HG03103 (cell line): Measurements from ENCODE around the gene LILRB5.
"Not testable (repeated sequence)": the region's sequence is repeated elsewhere in the genome, so short reads cannot be mapped to it uniquely, and the experiment has no call there.

Experiments used
- ATAC-seq: cut with Tn5 transposase; IDR thresholded peaks from one replicate; pipeline ENCODE4 v1.9.1; 2021; ENCODE audit warnings: low read depth; ENCODE audit not compliant: unreplicated experiment

LILRB5 gene

DNA sequence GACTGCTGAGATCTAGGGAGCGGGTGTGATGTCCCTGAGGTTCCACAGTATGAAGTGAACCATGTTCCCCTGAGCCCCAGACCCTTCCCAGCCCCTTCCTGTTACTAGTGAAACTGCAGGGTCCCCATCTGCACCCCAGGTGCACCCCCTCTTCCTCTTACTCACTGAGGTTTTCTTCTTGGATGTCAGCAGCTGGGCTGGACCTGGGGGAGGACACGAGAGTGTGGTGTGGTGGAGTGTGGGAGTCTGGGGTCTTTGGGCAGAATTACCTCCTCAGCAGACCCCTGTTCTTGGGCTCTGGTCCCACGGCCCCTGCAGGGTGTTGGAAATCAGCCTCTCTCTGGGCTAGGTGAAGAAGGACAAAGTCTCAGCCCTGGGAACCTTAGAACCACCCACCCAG, 11.1 kb downstream of the LILRB5 start:
- ATAC-seq = no peak

DNA sequence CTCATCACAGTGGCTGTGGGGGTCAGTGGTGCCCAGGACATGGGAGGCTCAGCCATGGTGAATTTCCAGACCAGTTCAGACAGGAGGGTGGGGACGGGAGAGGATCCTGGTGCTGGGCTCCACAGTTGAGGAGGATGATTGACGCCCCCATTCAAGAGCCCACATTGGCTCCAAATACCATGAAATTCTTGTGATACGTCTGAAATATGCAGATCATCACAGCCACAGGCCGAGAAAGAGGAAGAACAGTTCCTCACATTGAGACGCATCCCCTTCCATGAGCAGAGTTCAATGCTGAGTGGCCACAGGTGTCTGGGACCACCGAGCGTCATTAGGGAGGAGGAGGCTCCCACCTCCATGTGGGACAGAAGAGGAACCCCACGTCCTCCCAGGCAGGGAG, 13.3 kb downstream of the LILRB5 start:
- ATAC-seq = not testable (repeated sequence)

DNA sequence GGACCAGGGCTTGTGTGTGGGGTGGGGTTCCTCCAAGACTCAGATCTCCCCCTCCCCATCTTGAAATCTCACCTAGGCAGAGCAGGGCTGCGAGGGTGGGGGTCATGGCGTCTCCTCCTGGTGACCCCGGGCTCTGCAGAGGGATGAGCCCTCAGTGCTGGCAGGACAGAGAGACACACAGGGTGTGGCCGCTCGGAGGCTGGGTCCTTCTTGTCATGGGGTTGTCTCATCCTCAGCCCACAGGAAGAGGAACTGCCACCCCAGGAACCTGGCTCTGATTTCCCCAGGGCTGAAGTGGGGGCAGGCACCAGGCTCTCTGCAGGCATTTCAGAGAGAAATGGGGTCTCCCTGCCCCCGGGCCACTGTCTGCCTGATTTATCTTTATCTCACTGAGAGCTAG, 14.4 kb downstream of the LILRB5 start, which contains the start of gene LILRA6:
TSS of gene LILRA6 (minus strand) at position 145 of the 400 bp plus-strand sequence.
- not testable (repeated sequence) for ATAC-seq

DNA sequence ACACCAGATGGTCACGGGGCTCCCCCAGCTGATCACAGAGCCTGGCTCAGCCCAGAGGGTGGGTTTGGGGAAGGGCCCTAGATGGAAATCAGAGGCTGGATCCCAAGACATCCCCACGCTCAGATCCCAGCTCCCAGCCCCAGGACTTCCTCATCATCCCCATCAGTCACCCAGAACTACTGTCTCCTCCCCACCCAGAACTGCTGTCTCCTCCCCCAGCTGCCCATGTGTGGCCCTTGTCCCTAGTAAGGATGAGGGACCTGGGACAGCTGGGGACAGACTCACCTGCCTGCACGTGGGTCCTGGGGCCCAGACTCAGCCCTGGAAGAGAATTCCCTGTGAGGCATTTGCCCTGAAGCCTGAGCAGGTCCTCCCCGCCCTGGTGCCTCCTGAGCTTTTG, 14.8 kb downstream of the LILRB5 start:
- ATAC-seq = not testable (repeated sequence)

DNA sequence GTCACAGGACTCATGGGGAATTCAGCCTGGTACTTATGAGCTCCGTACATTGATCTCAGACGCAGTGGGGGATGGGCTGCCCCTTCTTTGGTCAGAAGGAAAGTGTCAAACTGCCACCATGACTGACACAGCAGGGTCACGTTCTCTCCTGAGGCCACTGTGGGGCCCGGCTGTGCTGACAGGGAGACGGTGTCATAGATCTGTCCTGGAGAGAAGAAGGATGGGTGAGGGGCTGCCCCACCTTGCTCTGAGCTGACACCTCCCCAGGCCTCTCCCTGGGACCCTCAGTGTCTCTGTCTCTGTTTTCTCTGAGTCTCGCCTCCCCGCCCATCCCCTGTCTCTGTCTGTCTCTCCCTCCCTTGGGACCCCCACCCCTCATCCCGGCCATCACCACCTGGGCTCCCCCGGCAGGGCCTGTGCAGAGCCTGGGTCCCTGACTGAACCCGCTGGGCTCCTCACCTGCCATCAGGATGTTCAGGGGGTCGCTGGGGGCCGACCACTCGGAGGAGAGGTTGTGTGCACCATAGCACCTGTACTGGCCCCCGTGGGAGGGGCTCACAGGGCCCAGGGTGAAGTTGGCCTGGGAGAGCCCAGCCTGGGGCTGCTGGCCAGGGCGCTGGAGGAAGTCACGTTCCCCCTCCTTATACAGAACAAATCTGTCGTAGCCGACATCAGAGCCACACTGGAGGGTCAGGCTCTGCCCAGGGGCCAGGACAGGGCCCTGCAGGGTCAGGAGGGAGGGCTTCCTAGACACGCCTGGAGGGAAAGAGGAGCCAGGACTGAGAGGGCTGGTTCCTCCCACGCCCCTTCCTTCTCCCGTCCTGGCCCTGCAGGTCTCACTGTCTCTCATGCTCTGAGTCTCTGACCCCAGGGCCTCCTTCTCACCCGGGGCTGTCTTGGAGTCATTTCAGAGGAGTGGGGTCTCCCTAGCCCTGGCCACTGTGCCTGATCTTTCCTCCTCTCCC, 16.4 kb downstream of the LILRB5 start:
- not testable (repeated sequence) for ATAC-seq

DNA sequence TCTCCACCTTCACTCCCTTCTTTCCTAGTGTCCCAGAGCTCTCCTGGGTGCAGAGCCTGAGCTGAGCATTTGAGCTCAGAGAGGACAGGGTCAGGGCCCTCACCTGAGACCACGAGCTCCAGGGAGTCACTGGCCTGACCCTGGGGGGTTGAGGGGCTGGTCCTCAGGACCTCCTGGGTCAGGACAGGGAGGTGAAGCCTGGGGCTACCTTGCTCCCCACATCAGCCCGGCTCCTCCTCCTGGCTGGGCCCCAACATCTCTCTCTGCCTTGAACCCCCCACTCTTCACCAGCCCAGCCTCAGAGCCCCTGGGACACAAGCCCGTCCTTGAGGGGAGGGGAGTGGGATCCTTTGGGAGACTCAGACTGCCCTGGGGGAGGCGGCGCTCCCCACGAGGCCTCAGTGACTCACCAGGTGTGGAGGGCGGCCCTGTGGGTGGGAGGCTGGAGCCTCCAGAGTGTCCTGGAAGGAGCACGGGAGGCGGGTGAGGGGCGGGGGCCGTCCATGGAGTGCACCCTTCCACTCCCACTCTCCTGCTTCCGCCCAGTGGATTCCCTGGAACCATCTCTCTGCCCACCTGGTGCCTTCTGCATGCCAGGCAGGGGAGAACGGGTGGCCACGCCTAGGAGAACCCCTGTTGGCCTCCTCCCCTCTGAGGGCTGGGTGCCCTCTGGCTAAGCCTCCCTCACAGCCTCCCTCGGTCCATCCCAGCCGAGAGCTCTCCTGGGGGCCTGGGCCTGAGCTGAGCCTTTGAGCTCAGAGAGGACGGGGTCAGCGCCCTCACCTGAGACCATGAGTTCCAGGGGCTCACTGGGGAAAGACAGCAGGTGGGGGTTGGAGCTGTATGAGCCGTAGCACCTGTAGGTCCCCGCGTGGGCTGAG, 17.3 kb downstream of the LILRB5 start:
- ATAC-seq = not testable (repeated sequence)

DNA sequence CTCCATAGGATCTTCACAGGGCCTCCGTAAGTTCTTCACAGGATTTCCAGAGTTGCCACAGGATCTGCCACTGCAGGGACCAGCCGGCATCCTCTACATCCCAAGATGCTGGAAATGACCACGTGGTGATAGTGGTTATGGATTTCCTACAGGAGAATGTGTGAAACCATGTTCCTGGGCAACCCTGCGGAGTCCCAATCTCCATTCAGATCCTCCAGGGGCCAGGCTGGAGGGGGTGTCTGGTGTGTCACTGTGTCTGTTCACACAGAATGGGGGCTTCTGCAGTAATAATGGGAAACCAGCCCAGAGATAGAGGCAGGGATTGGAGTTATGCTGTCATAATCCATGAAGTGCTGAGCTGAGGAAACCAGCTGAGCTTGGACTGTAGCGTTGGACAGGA, 23.1 kb downstream of the LILRB5 start:
- ATAC-seq = no peak

DNA sequence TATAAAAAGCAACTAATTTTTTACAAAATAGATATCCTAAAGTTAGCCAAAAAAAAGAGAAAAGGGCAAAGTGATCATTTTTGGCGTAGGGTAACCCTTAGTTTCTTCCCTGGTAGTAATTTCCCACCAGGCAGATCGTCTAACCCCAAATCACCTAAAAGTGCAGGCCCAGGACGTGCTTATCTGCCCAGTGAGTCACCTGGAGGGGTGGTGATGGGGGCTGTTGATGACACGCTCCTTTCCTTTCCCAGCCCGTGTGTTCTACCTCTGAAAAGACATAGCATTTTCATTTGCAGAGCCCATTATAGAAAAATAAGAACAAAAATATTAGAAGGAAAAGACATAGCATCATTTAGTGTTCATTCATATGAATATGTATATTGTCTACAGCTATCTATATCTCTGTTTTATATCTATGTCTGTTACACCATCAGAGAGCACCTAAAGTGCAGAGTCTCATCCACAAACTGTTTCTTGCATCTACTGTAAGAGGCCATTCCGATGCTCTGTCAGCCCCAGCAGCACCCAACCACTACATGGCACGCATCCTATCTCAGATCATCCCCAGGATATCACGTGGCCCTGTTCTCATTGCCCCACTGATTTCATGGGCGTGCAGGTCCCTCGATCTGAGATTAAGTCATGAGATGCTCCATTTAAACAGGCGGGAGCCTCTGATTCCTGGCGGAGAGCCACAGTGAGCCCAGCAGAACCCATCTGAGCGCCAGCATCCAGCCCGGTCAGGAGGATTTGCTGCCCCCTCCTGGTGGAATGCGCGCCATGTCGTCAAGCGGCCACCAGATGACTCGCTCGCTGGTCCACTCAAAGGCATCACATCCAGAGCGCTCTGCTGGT, 25.8 kb downstream of the LILRB5 start:
- no peak for ATAC-seq

DNA sequence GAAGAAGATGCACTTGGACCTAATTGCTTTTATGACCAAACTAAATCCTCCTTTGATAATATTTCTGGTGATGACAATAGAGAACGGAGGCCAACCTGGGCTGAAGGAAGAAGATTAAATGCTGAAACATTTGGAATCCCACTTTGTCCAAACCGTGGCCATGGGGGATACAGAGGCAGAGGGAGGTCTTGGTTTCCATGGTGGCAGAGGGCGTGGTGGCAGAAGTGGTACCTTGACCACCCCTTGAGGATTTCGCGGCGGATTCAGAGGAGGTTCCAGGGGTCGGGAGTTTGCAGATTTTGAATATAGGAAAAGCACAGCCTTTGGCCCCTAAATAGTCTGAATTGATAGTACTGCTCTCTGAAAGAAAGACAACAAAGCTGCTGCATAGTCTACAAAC, 27.0 kb downstream of the LILRB5 start:
- ATAC-seq = no peak

DNA sequence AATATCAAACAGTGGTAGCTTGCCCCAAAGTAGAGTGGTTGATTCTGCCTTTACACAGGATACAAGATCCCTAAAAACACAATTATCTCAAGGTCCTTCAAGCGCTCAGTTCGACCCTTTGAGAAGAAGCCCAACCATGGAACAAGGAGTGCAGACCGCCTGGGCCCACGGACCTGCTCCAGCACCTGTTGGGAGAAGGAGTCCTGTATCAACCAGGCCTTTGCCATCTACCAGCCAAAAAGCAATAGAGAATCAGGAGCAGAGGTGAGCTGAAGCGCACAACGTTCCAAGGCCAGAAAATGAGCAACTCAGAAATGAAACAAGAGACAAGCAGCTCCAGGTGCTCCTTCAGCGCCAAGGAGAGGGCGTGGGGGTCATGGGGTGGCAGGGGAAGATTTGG, 27.9 kb downstream of the LILRB5 start:
- no peak for ATAC-seq

DNA sequence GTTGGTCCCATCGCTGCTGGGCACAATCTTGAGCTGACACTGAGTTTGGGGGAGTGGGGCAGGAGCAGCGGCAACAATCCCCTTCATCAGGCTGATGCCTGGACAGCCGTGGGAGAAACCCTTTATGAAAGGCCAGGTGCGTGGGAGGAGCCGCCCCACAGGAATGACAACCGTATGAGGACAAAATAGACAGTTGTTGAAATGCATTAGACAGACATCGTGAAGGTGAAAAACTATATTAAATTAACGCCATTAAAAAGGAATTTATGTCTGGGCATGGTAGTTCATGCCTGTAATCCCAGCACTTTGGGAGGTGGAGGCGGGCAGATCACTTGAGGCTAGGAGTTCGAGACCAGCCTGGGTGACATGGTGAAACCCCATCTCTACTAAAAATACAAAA, 32.5 kb downstream of the LILRB5 start:
- ATAC-seq = not testable (repeated sequence)

DNA sequence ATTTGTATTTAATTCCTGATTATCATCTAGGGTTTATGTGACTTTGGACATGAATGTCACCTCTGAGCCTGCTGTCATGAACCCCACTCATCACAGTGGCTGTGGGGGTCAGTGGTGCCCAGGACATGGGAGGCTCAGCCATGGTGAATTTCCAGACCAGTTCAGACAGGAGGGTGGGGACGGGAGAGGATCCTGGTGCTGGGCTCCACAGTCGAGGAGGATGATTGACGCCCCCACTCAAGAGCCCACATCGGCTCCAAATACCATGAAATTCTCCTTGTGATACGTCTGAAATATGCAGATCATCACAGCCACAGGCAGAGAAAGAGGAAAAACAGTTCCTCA, 33.2 kb downstream of the LILRB5 start:
- ATAC-seq = not testable (repeated sequence)

DNA sequence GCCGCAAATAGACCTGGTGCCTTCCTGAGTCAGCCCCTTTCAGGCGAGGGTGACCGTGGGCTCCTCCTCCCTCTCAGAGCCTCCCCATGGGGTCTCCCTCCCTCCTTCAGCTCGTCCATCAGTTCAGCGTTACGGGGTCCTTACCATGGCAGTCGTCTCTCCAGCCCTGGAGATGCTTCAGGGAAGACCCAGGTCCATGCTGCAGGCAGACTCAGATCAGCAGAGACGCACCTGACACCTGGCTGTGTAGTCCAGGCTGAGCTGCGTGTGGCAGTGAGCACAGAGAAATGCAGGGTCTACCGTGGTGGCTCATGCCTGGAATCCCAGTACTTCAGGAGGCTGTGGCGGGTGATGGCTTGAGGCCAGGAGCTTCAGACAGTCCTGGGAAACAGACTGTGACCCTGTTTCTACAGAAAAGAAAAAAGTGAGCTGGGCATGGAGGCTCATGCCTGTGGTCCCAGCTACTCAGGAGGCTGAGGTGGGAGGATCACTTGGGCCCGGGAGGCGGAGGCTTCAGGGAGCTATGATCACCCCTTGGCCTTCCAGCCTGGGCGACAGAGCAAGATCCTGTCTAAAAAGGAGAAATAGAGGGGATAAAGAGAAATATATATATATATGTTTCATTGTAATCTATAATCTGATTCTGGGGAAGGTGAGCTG, 33.7 kb downstream of the LILRB5 start:
- not testable (repeated sequence) for ATAC-seq

DNA sequence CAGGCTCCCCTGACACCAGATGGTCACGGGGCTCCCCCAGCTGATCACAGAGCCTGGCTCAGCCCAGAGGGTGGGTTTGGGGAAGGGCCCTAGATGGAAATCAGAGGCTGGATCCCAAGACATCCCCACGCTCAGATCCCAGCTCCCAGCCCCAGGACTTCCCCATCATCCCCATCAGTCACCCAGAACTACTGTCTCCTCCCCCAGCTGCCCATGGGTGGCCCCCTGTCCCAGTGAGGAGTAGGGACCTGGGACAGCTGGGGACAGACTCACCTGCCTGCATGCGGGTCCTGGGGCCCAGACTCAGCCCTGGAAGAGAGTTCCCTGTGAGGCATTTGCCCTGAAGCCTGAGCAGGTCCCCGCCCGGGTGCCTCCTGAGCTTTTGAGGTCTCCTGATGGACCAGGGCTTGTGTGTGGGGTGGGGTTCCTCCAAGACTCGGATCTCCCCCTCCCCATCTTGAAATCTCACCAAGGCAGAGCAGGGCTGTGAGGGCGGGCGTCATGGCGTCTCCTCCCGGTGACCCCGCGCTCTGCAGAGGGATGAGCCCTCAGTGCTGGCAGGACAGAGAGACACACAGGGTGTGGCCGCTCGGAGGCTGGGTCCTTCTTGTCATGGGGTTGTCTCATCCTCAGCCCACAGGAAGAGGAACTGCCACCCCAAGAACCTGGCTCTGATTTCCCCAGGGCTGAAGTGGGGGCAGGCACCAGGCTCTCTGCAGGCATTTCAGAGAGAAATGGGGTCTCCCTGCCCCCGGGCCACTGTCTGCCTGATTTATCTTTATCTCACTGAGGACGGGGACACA, 34.4 kb downstream of the LILRB5 start, which contains the start of gene LILRB3:
TSS of gene LILRB3 (minus strand) at position 534 of the 803 bp plus-strand sequence. CDS start at position 503, 31 bp downstream.
- not testable (repeated sequence) for ATAC-seq

DNA sequence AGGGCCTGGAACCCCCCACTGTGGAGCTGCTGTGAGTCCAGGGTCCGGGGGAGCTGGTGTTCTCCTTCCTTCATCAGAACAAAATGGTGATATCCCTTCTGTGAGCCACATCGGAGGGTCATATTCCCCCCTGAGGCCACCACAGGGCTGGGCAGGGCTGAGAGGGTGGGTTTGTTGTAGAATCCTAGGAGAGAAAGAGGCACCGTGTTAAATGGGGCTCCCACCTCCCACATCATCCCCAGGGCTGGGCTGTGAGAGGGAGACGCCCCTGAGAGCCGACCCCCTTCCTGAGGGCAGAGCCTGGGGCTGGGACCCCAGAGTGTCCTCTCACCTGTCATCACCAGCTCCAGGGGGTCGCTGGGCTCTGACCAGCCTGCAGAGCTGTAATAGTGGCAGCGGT, 35.1 kb downstream of the LILRB5 start:
- not testable (repeated sequence) for ATAC-seq

DNA sequence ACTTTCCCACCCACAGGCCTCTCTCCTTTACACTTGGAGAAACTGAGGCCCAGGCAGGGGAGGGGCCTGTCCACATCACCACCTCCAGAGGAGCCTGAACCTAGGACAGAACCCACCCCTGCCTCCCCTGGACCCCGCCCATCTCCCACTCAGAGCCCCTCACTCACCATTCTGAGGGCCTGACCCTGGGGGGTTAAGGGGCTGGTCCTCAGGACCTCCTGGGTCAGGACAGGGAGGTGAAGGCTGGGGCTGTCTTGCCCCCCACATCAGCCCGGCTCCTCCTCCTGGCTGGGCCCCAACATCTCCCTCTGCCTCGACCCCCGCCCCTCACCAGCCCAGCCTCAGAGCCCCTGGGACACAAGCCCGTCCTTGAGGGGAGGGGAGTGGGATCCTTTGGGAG, 37.4 kb downstream of the LILRB5 start:
- ATAC-seq = not testable (repeated sequence)

DNA sequence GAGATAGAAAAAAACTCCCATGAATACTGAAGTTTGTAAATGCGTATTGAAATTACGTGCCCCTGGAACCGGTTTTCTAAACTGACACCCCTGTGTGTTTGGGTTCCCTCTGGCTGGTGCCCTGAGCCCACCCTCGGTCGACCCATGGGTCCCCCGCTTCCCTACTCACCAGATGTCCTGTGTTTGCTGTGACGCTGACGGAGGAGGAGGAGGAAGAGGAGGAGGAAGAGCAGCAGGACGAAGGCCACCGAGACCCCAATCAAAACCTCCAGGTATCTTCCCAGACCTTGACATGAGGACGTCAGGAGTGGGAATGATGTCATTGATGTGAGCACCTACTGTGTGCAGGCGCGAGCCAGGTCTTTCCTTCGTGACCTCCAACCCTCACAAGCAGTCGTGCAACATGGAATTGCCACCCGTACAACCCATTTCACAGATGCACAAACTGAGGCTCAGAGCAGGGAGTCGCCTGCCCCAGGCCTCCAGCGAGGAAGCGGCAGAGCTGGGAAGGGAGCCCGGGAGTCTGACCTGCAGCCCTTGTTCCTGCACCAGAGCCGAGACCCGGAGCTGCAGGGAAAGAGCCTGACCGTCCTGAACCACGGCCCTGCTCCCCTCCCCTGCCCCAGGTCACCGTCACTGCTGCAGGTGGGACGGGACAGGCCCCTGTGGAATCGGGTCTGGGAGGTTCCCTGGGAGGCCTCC, 38.0 kb downstream of the LILRB5 start:
- no peak for ATAC-seq

DNA sequence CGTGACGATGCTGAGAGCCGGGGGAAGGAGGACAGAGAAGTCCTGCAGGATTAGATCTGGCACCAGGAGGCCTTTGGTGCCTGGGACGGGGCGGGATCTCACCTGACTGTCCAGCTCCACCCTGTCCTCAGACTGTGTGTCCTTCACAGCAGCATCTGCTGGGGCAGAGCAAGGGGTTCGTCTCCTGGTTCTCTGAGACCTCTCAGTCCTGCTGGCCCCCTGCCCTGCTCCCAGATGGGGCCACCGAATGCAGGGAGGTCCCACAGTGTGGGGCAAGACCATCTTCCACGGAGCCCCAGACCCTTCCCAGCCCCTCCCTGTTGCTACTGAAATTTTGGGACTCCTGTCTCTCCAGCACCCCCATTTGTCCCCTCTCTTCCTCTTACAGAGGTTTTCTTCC, 38.8 kb downstream of the LILRB5 start:
- no peak for ATAC-seq
